IPS-20b (cell line): ENCODE data around the gene NEU3.
"Not testable (repeated sequence)": the region's sequence is repeated elsewhere in the genome, so short reads cannot be mapped to it uniquely, and the experiment has no call there.

ENCODE experiments used
- H3K27ac ChIP-seq: one replicate; pipeline ENCODE4 v1.5.1; 2013; ENCODE audit warnings: low read length
- H3K27me3 ChIP-seq: 2 replicates; pipeline ENCODE4 v1.6.1; 2013; ENCODE audit warnings: mild to moderate bottlenecking, low read length, inconsistent platforms; ENCODE audit not compliant: insufficient read depth
- H3K36me3 ChIP-seq: 2 replicates; pipeline ENCODE4 v1.6.1; 2013; ENCODE audit warnings: low read depth, mild to moderate bottlenecking, inconsistent platforms, low read length, moderate library complexity; ENCODE audit not compliant: insufficient read depth
- H3K4me1 ChIP-seq: 2 replicates; pipeline ENCODE4 v1.6.1; 2013; ENCODE audit warnings: mild to moderate bottlenecking, control low read depth, inconsistent platforms, low read length, moderate library complexity; ENCODE audit not compliant: insufficient read depth
- H3K4me3 ChIP-seq: 2 replicates; pipeline ENCODE4 v1.5.1; 2013; ENCODE audit warnings: mild to moderate bottlenecking, low read length, inconsistent platforms
- H3K9ac ChIP-seq: 2 replicates; pipeline ENCODE4 v1.6.1; 2013; ENCODE audit warnings: low read depth, mild to moderate bottlenecking, inconsistent platforms, low read length, moderate library complexity
- H3K9me3 ChIP-seq: 2 replicates; pipeline ENCODE4 v1.6.1; 2013; ENCODE audit warnings: mild to moderate bottlenecking, low read depth, low read length, inconsistent platforms; ENCODE audit not compliant: insufficient read depth

NEU3 gene

DNA sequence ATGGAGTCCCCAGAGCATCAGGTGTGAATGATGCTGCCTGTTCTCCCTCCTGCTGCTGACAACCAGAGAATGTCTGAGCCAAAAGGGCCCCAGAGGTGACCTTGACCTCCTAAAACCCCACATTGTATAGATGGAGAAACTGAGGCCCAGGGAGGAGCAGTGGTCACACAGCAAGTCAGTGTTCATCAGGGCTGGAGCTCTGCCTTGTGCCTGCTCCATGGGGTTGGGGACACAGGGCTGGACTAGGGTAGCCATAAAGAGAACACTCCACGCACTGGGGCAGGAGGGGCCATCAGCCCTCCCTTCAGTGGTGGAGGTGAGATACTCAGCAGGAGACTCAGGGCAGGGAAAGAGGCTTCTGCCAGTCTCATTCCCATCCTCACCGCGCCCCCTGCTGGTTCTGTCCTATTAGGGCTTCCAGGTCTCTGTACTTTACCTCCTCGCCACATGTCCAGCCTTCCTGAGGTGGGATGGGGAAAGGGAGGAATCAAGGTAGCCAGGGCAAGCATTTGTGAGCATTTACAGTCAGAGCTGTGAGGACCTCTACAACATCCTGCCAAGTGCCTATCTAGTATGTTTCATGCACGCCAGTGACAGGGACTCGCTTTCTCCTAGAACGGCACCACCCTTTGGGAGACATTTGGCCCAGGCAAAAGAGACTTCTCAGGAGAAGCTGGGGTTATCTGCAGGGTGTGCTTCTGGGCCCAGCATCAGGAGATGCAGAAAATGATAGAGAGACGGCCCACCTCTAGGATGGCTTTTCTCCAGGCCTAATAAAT is 43.2 kb downstream of the NEU3 start:
- no peaks in the 10 kb centered on the region for H3K36me3 ChIP-seq
- no peaks in the 10 kb centered on the region for H3K4me1 ChIP-seq
- no peak overlapping the region for H3K27ac ChIP-seq
- H3K4me3 ChIP-seq, result no peak overlapping the region
- no peak overlapping the region for H3K9ac ChIP-seq
- H3K9me3 ChIP-seq, result no peaks in the 10 kb centered on the region
- H3K27me3 ChIP-seq, result no peaks in the 10 kb centered on the region

GRCh38 chr11:75032550-75032935 is 43.8 kb downstream of the NEU3 start:
- Histone ChIP-seq H3K9me3 (no peaks in the 10 kb centered on the region), H3K27me3 (no peaks in the 10 kb centered on the region), H3K9ac (no peak overlapping the region), H3K36me3 (no peaks in the 10 kb centered on the region), H3K27ac (no peak overlapping the region), H3K4me1 (no peaks in the 10 kb centered on the region), H3K4me3 (no peak overlapping the region)

- no peaks in the 10 kb centered on the region for H3K36me3 ChIP-seq
- H3K27me3 ChIP-seq, result no peaks in the 10 kb centered on the region
- no peak overlapping the region for H3K4me3 ChIP-seq
- H3K9ac ChIP-seq, result no peak overlapping the region
- no peaks in the 10 kb centered on the region for H3K4me1 ChIP-seq
- no peak overlapping the region for H3K27ac ChIP-seq
- H3K9me3 ChIP-seq, result no peaks in the 10 kb centered on the region
Observed at GRCh38 chr11:75033916-75034315, 45.2 kb downstream of the NEU3 start.

GRCh38 chr11:75035256-75035655 is 46.5 kb downstream of the NEU3 start:
- Histone ChIP-seq H3K9me3 (no peaks in the 10 kb centered on the region), H3K36me3 (no peaks in the 10 kb centered on the region), H3K27ac (no peak overlapping the region), H3K27me3 (no peaks in the 10 kb centered on the region), H3K9ac (no peak overlapping the region), H3K4me3 (no peak overlapping the region), H3K4me1 (no peaks in the 10 kb centered on the region)

DNA sequence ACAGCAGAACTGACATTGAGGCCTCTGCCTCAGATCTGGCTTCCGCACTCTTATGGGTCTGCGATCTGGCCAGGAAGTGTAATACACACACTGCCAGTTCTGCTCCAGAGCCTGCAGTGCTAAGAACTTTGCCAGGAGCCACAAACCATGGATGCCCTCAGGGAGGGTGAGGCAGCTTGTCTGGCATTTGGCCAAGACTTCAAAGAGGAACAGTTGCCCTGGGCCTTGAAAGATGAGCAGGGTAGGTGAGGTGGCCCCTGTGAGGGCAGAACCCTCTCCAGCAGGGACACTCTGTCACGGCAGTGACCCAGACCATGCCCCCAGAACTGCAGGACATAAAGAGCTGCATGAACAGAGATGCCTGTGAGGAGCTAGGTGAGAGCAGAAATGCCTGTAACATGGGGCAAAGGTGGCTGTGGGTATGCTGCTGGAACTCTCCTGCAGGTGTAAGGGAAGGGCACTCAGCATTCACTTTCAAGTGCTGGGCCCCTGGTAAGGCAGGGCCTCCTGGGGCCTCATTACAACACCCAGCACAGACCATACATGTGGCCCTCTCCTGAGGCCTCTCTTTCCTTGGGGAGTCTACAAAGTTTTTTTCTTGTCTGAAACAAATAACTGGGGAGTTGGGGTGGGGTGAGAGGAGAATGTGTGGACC is 47.3 kb downstream of the NEU3 start:
- Histone ChIP-seq H3K9me3 (no peaks in the 10 kb centered on the region), H3K27me3 (no peaks in the 10 kb centered on the region), H3K36me3 (no peaks in the 10 kb centered on the region), H3K4me3 (no peak overlapping the region), H3K27ac (no peak overlapping the region), H3K4me1 (no peaks in the 10 kb centered on the region), H3K9ac (no peak overlapping the region)

DNA sequence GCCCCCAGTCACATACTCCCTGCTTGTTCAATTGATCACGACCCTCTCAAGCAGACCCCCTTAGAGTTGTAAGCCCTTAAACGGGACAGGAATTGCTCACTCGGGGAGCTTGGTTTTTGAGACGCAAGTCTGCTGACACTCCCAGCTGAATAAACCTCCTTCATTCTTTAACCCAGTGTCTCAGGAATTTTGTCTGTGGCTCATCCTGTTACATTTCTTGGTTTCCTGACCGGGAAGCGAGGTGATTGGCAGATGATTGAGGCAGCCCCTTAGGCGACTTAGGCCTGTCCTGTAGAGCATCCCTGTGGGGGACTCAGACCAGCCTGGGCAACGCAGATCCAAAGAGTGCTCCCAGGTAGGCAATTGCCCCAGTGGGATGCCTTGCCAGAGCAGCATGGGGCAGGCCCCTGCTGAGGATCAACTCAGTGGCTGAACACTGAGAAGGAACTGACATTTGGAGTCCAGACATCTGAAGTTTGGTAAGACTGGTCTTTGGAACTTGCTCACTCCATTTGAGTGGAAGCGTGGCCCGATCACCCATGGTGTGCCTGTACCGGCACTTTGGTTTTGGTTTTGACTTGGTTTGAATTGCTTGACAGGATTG is 51.5 kb downstream of the NEU3 start:
- Histone ChIP-seq H3K9ac (no peak overlapping the region), H3K4me3 (no peak overlapping the region), H3K36me3 (no peaks in the 10 kb centered on the region), H3K9me3 (no peaks in the 10 kb centered on the region), H3K27me3 (no peaks in the 10 kb centered on the region), H3K27ac (no peak overlapping the region), H3K4me1 (no peaks in the 10 kb centered on the region)

DNA sequence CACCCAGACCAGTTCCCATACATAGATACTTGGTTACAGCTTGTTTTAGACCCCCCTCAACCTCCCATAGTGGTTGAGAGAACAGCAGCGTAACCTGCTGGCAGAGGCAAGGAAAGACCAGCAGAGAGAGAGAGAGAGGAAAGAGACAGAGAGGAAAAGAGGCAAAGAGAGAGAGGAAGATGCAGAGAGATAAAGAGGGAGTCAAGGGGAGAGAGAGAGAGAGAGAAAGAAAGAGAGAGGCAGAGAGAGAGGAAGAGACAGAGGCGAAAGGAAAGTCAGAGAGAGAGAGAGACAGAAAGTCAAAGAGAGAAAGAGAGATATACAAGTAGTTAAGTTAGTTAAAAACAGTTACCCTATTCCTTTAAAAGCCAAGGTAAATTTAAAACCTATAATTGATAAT is 52.5 kb downstream of the NEU3 start:
- Histone ChIP-seq H3K27ac (no peak overlapping the region), H3K4me3 (no peak overlapping the region), H3K27me3 (no peaks in the 10 kb centered on the region), H3K9ac (no peak overlapping the region), H3K36me3 (no peaks in the 10 kb centered on the region), H3K9me3 (no peaks in the 10 kb centered on the region), H3K4me1 (no peaks in the 10 kb centered on the region)

DNA sequence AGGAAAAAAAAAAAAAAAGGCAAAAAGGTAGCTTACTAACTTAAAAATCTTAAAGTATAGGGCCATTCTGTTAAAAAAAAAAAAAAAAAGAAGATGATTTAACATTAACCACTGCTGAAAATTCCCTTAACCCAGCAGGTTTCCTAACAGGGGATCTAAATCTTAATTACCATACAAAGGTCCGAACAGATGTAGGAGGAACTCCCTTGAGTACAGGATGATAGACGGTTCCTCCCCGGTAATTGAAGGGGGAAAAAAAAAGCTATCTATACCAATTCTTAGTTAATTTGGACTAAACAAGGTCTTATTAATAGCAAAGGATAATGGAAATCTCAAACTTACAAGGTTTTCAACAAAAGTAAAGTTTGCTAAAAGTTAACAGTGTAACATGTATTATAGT is 53.1 kb downstream of the NEU3 start:
- H3K4me3 ChIP-seq, H3K36me3 ChIP-seq, H3K4me1 ChIP-seq, H3K27me3 ChIP-seq, H3K9me3 ChIP-seq, H3K27ac ChIP-seq, H3K9ac ChIP-seq: not testable (repeated sequence)

- not testable (repeated sequence) for H3K27me3 ChIP-seq, H3K4me1 ChIP-seq, H3K27ac ChIP-seq, H3K9ac ChIP-seq, H3K4me3 ChIP-seq, H3K9me3 ChIP-seq, H3K36me3 ChIP-seq
Observed at GRCh38 chr11:75044381-75045170, 55.8 kb downstream of the NEU3 start.

- H3K9ac ChIP-seq, H3K27me3 ChIP-seq, H3K36me3 ChIP-seq, H3K9me3 ChIP-seq, H3K4me3 ChIP-seq, H3K27ac ChIP-seq, H3K4me1 ChIP-seq: not testable (repeated sequence)
Observed at GRCh38 chr11:75046668-75047067, 57.9 kb downstream of the NEU3 start.

DNA sequence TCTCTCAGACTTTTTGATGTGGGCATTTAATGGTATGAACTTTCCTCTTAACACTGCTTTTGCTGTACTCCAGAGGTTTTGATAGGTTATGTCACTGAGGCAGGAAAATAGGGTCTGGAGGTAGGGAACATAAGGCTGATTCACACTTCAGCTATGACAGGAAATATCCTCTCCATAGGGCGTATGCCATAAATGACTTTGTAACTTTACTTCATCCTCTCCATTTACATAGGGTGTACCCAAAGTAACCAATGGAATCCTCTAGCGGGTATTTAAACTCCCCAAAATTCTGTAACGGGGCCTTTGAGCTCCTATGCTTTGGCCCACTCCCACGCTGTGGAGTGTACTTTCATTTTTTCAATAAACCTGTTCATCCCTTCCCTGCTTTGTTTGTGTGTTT is 58.5 kb downstream of the NEU3 start:
- peaks cover 1% of the 10 kb centered on the region; the same call in 1 of the 2 replicates for H3K9me3 ChIP-seq
- H3K4me1 ChIP-seq, result peaks cover 5% of the 10 kb centered on the region
- no peak overlapping the region for H3K27ac ChIP-seq
- H3K27me3 ChIP-seq, result no peaks in the 10 kb centered on the region
- H3K9ac ChIP-seq, result no peak overlapping the region
- no peak overlapping the region for H3K4me3 ChIP-seq
- no peaks in the 10 kb centered on the region for H3K36me3 ChIP-seq
